Measurements from ENCODE around the gene LDLRAD3.

DNA sequence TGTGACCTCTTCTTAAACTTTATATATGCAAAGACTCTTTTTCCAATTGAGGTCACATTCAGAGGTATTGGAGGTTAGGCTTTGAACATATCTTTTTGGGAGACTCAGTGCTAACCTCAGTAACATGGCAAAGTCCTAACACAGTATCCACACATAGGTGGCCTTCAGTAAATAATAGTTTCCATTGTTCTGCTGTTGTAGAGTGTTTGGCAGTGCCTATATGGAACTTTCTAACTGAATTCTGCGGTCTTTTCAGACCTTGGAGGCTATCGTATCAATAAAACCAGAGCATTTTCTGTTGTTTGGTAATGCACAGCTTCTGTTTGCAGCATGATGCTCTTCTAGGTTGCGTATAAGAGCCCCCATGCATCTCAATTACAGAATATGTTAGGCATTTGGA is 47.0 kb downstream of the LDLRAD3 start:
- TF ChIP-seq, protein P1, sequence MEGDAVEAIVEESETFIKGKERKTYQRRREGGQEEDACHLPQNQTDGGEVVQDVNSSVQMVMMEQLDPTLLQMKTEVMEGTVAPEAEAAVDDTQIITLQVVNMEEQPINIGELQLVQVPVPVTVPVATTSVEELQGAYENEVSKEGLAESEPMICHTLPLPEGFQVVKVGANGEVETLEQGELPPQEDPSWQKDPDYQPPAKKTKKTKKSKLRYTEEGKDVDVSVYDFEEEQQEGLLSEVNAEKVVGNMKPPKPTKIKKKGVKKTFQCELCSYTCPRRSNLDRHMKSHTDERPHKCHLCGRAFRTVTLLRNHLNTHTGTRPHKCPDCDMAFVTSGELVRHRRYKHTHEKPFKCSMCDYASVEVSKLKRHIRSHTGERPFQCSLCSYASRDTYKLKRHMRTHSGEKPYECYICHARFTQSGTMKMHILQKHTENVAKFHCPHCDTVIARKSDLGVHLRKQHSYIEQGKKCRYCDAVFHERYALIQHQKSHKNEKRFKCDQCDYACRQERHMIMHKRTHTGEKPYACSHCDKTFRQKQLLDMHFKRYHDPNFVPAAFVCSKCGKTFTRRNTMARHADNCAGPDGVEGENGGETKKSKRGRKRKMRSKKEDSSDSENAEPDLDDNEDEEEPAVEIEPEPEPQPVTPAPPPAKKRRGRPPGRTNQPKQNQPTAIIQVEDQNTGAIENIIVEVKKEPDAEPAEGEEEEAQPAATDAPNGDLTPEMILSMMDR (conservative IDR thresholded peaks at IDR 0.05; ENCODE audit: low read length): no peak
- no peak for TF ChIP-seq EZH2phosphoT487 (IDR thresholded peaks at IDR 0.05; ENCODE audit: borderline replicate concordance)

Measured in Loucy (cell line).